GM19438 (cell line): ENCODE results near the gene PATZ1.

Experiments
- ATAC-seq: cut with Tn5 transposase; IDR thresholded peaks from one replicate; pipeline ENCODE4 v1.9.1; 2021; ENCODE audit warnings: low read depth; ENCODE audit not compliant: unreplicated experiment

Gene PATZ1

GRCh38 chr22:31344256-31344577 lies 1.9 kb downstream of the PATZ1 start:
- ATAC-seq, result no peak

- ATAC-seq, result no peak
These were observed 2.6 kb downstream of the PATZ1 start for GRCh38 chr22:31343235-31344191.

- no peak for ATAC-seq
These were observed 3.6 kb downstream of the PATZ1 start for GRCh38 chr22:31342389-31343140.

GRCh38 chr22:31341386-31342088 lies 4.6 kb downstream of the PATZ1 start:
- ATAC-seq, result no peak

GRCh38 chr22:31340765-31341247 lies 5.3 kb downstream of the PATZ1 start:
- no peak for ATAC-seq

- no peak for ATAC-seq
These were observed 5.8 kb downstream of the PATZ1 start for GRCh38 chr22:31340360-31340759.

- ATAC-seq, result no peak
These were observed 6.9 kb downstream of the PATZ1 start for GRCh38 chr22:31339148-31339832.

GRCh38 chr22:31337178-31337577 lies 9.0 kb downstream of the PATZ1 start:
- no peak for ATAC-seq

- ATAC-seq, result no peak
These were observed 11.8 kb downstream of the PATZ1 start for GRCh38 chr22:31334329-31334728.

GRCh38 chr22:31333641-31334040 lies 12.5 kb downstream of the PATZ1 start:
- ATAC-seq, result no peak

GRCh38 chr22:31332886-31333285 lies 13.3 kb downstream of the PATZ1 start:
- no peak for ATAC-seq

GRCh38 chr22:31332010-31332409 lies 14.1 kb downstream of the PATZ1 start:
- ATAC-seq, result no peak

GRCh38 chr22:31329453-31330215 lies 16.5 kb downstream of the PATZ1 start:
- no peak for ATAC-seq

GRCh38 chr22:31329029-31329428 lies 17.1 kb downstream of the PATZ1 start:
- ATAC-seq, result no peak

- no peak for ATAC-seq
These were observed 17.6 kb downstream of the PATZ1 start for GRCh38 chr22:31328544-31328960.

GRCh38 chr22:31327806-31328543 lies 18.2 kb downstream of the PATZ1 start:
- no peak for ATAC-seq

- ATAC-seq, result no peak
These were observed 19.3 kb downstream of the PATZ1 start for GRCh38 chr22:31326877-31327276.

GRCh38 chr22:31323578-31324550 lies 22.3 kb downstream of the PATZ1 start:
- no peak for ATAC-seq
